Stomach smooth muscle (tissue), 2 donors: Measurements from ENCODE around the gene PIK3R6.
"Not testable (repeated sequence)": the region's sequence is repeated elsewhere in the genome, so short reads cannot be mapped to it uniquely, and the experiment has no call there.

ENCODE experiments used
- H3K27ac ChIP-seq: one replicate; pipeline ENCODE4 v1.7.0; 2013; ENCODE audit warnings: mild to moderate bottlenecking, low read length, inconsistent platforms
- H3K27me3 ChIP-seq, 2 donors: one replicate each; pipeline ENCODE4 v1.7.0; 2013; ENCODE audit warnings: low read length in 2 of 2; ENCODE audit not compliant: insufficient read depth in 2 of 2, control insufficient read depth in 1 of 2
- H3K36me3 ChIP-seq, 2 donors: one replicate each; pipeline ENCODE4 v1.7.0; 2013; ENCODE audit warnings: low read length in 2 of 2; ENCODE audit not compliant: control insufficient read depth in 2 of 2, insufficient read depth in 2 of 2
- H3K4me1 ChIP-seq: one replicate; pipeline ENCODE4 v1.7.0; 2013; ENCODE audit warnings: low read length; ENCODE audit not compliant: control insufficient read depth, insufficient read depth
- H3K4me3 ChIP-seq, 2 donors: one replicate each; pipeline ENCODE4 v1.7.0; 2013; ENCODE audit warnings: low read length in 2 of 2
- H3K9ac ChIP-seq, 2 donors: one replicate each; pipeline ENCODE4 v1.7.0; 2013; ENCODE audit warnings: low read length in 2 of 2, mild to moderate bottlenecking in 1 of 2
- H3K9me3 ChIP-seq, 2 donors: one replicate each; pipeline ENCODE4 v1.7.0; 2013; ENCODE audit warnings: low read length in 2 of 2; ENCODE audit not compliant: control insufficient read depth in 2 of 2
- donor health status: healthy.
- donor health status: Pancreatic carcinoma.

The PIK3R6 gene

DNA sequence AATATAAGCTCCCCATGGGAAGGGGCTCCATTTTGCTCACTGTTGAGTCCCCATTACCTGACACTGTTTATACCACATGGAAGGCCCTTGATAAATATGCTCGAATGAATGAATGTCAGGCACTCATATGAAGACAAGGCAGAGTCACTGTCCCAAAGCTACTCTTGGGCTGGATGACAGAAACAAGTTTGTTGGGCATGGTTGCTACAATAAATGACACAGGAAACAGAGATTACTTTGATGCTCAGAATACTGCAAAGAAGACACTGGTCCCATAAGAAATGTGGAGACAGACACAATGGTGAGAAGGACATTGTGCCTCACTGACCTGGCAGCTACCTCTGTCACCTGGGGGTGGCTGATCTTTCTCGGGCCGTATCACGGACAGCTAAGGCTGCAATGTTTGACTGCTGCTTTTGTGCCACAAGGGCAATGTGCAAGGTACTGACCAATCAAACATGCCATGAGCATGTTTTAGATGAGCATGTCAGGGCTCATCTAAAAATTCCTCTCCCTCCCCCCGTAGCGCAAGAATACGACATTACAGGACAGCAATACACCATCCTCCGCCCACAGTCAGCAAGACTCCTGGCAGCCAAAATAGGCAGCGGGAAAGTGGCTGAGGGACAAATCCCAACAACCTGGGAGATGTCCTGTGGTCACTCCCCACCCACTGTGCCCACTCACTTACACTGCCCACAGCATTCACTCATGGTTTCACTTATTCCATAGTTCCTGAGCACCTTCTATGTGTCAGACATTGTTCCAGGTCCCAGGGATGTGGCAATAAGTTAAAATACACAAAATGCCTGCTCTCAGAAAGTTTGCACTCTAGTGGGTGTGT, 5.0 kb downstream of the PIK3R6 start:
- Histone ChIP-seq H3K4me3 (no peak overlapping the region), H3K9me3 (no peaks in the 10 kb centered on the region), H3K27ac (no peak overlapping the region), H3K4me1 (no peaks in the 10 kb centered on the region), H3K9ac (no peak overlapping the region), H3K27me3 (peaks cover 0 to 8% of the 10 kb centered on the region in 2 donors), H3K36me3 (no peaks in the 10 kb centered on the region)

DNA sequence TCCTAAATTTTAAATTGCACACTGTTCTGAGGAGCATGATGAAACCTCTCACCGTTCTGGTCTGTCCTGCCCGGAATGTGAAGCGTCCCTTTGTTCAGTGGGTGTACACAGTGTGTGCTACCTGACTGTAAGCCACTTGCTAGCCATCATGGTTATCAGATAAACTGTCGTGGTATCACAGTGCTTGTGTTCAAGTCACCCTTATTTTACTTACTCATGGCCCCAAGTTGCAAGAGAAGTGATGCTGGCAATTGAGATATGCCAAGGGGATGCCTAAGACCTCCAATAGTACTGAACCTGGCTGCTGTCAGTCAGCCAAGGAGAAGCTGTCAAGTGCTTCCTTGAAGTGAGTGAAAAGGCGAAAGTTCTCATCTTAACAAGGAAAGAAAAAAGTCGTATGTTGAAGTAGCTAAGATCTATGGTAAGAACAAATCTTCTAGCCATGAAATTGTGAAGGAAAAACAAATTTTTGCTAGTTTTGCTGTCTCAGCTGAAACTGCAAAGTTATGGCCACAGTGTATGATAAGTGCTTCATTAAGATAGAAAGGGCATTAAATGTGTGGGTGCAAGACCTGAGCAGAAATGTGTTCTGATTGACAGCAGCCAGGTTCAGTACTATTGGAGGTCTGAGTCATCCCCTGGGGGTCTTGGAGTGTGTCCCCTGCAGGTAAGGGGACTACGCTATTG, 5.8 kb downstream of the PIK3R6 start:
- Histone ChIP-seq H3K36me3 (no peaks in the 10 kb centered on the region), H3K9me3 (no peaks in the 10 kb centered on the region), H3K27ac (no peak overlapping the region), H3K4me1 (no peaks in the 10 kb centered on the region), H3K4me3 (no peak overlapping the region), H3K27me3 (peaks cover 0 to 5% of the 10 kb centered on the region in 2 donors), H3K9ac (no peak overlapping the region)

DNA sequence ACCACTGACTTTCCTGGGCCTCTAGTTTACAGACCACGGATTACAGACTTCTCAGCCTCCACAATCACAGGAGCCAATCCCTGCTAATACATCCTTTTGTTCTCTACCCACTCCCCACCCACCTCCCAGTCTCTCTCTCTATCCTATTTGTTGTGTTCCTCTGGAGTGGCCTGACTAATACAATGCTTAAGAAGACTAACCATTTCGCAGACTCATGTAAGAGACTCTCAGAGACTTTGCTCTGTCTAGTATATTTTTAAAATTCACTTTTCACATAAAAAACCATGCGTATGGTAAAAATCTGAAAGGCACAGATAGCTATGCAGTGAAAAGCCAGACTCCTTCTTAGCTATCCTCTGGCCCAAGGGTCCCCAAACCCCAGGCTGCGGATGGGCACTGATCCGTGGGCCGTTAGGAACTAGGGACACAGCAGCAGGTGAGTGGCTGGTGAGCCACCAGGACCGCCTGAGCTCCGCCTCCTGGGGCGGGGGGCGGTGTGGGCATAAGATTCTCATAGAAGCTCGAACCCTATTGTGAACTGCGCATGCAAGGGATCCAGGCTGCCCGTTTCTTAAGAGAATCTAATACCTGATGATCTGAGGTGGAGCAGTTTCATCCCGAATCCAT, 7.6 kb downstream of the PIK3R6 start:
- Histone ChIP-seq H3K36me3 (no peaks in the 10 kb centered on the region), H3K27ac (no peak overlapping the region), H3K4me3 (no peak overlapping the region), H3K9me3 (no peaks in the 10 kb centered on the region), H3K4me1 (no peaks in the 10 kb centered on the region), H3K9ac (no peak overlapping the region), H3K27me3 (peaks cover 0 to 2% of the 10 kb centered on the region in 2 donors)

DNA sequence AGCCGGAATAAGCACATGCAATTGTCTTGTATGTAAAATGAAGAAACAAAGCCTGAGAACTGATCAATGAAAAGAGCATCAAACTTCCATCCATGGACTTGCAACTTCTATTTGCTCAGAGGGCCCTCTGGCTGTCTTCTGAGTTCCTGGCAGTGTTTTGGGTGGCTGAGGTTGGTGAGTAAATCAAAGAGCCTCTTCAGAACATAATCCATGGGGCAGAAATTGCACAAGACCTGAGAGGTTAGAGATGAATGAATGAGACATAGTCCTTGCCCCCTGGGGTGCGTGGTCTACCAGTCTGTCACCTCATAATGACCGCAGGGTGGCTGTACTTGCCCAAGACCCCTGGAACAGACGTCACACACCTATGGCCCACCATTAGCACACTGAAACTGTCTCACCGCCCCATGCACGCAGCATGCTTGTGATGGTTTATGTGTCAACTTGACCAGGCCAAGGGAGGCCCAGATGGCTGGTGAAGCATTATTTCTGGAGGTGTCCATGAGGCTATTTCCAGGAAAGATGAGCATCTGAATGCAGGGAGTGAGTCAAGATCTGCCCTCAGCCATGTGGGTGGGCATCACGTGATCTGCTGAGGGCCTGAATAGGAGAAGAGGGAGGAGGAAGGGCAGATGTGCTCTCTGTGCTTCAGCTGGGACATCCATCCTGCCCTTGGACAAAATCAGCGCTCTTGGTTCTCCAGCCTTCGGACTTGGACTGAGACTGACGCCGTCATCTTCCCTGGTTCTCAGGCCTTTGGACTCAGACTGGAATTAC, 8.3 kb downstream of the PIK3R6 start:
- Histone ChIP-seq H3K27ac (no peak overlapping the region), H3K9me3 (no peaks in the 10 kb centered on the region), H3K4me3 (no peak overlapping the region), H3K36me3 (no peaks in the 10 kb centered on the region), H3K4me1 (no peaks in the 10 kb centered on the region), H3K27me3 (peaks cover 0 to 2% of the 10 kb centered on the region in 2 donors), H3K9ac (no peak overlapping the region)

DNA sequence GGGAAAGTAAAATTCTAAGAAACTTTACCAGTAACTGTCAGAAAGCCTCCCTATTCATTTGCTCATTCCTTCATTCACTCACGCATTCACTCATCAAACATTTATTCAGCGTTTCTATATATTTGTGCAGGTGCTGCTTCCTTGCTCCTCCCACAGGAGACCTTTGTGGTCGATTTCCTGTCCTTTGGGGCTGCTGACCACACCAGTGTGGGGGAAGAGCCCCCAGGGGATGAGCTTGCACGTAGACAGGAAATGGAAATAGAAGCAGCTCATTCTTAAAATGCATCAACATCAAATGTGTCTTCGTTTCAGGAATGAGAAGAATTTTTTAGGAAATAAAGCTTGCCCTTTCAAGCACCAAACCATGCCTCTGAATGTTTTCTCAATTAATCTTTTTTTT, 9.6 kb downstream of the PIK3R6 start:
- no peaks in the 10 kb centered on the region for H3K36me3 ChIP-seq
- no peaks in the 10 kb centered on the region for H3K9me3 ChIP-seq
- no peak overlapping the region for H3K27ac ChIP-seq
- H3K9ac ChIP-seq = no peak overlapping the region
- no peaks in the 10 kb centered on the region for H3K4me1 ChIP-seq
- H3K4me3 ChIP-seq = no peak overlapping the region
- peaks cover 0 to 2% of the 10 kb centered on the region in 2 donors for H3K27me3 ChIP-seq

DNA sequence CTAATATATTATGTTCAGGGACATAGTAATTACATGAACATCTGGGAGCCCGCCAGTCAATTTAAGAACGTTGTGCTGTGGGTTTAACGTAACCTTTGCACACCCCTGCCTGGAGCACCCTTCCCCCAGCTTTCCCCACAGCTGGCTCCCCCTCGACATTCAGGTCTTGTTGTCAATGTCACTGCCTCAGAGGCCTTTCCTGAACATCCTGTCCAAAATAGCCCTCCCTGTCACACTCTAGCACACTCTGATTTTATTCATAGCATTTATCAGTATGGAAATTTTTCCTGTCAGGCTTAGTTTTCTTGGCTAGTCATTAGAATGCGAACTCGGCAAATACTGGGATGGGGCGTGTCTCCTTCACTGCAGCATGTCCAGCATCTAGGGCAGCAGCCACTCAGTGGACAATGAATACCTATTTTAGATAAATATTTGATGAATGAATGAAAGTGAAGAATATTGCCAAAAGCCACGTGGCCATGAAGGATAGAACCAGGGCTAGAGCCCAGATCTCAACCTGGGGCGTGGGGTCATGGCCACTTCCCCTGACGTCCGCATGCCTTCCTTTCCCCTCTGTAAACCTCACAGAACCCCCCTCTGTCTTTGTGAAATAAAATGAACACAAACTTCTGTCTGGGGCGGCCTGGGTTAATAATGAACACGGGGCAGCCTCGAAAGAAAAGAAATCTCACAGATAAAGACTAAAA, 10.5 kb downstream of the PIK3R6 start:
- Histone ChIP-seq H3K9me3 (no peaks in the 10 kb centered on the region), H3K9ac (no peak overlapping the region), H3K27ac (no peak overlapping the region), H3K4me1 (no peaks in the 10 kb centered on the region), H3K36me3 (no peaks in the 10 kb centered on the region), H3K4me3 (no peak overlapping the region), H3K27me3 (peaks cover 0 to 2% of the 10 kb centered on the region in 2 donors)

DNA sequence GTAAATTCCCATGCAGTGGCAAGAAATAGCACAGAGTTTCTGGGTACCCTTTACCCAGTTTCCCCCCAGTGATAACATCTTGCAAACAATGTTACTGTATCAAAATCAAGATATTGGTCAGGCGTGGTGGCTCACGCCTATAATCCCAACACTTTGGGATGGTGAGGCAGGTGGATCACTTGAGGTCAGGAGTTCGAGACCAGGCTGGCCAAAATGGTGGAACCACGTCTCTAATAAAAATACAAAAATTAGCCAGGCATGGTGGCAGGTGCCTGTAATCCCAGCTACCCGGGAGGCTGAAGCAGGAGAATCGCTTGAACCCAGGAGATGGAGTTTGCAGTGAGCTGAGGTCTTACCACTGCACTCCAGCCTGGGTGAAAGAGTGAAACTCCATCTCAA, 11.3 kb downstream of the PIK3R6 start:
- H3K36me3 ChIP-seq, H3K27ac ChIP-seq, H3K4me1 ChIP-seq, H3K4me3 ChIP-seq, H3K9me3 ChIP-seq, H3K27me3 ChIP-seq, H3K9ac ChIP-seq: not testable (repeated sequence)

DNA sequence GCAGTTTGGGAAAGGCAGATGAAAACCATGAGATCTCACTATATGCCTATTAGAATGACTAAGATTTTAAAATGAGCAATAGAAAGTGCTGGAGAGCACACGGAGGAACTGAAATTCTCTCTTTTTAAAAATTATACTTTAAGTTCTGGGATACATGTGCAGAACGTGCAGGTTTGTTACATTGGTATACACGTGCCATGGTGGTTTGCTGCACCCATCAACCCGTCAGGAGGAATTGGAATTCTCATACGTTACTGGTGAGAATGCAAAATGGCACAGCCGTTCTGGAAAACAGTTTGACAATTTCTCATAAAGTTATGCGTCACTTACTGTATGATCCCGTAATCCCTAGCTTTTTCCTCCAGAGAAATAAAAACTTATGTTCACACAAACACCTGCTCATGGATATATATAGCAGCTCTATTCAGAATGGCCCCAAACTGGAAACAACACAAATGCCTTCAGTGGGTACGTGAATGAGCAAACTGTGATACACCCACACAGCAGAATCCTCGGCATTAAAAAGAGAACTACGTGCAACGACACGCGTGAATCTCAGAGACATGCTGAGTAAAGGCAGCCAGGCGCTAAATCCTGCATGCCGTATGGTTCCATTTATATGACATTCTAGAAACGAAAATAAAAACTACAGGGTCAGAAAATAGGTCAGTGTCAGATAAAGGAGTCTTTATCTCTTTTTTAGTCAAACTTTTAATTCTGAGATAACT, 11.8 kb downstream of the PIK3R6 start:
- Histone ChIP-seq H3K9ac (no peak overlapping the region), H3K27me3 (no peaks in the 10 kb centered on the region), H3K27ac (no peak overlapping the region), H3K36me3 (no peaks in the 10 kb centered on the region), H3K9me3 (no peaks in the 10 kb centered on the region), H3K4me3 (no peak overlapping the region), H3K4me1 (no peaks in the 10 kb centered on the region)

DNA sequence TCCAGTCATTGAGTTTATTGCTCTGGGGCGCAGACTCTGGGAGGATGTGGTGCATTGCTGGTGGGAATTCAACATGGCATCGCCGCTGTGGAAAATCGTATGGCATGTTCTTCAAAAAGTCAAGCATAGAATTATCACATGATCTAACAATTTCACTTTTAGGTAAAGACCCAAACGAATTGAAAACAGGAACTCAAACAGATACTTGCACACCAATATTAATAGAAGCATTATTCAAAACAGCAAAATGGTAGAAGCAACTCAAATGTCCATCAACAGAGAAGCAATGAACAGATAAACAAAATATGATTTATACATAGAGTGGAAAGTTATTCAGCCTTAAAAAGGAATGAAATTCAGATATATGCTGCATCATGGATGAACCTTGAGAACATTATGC, 15.9 kb downstream of the PIK3R6 start:
- Histone ChIP-seq H3K27me3 (no peaks in the 10 kb centered on the region), H3K9me3 (no peaks in the 10 kb centered on the region), H3K9ac (no peak overlapping the region), H3K36me3 (no peaks in the 10 kb centered on the region), H3K4me3 (no peak overlapping the region), H3K4me1 (no peaks in the 10 kb centered on the region), H3K27ac (no peak overlapping the region)
